ENCODE measurements around the gene CDH23.

Gene CDH23

GRCh38 chr10:71690094-71690720 lies 293.5 kb downstream of the CDH23 start:
- DNase-seq (ENCODE audit: low read depth): no peak

GRCh38 chr10:71691405-71691804 lies 294.7 kb downstream of the CDH23 start:
- DNase-seq (ENCODE audit: low read depth): no peak

- no peak for DNase-seq (ENCODE audit: low read depth)
Observed at GRCh38 chr10:71692598-71693306, 296.0 kb downstream of the CDH23 start.

GRCh38 chr10:71693377-71693776 lies 296.7 kb downstream of the CDH23 start:
- no peak for DNase-seq (ENCODE audit: low read depth)

GRCh38 chr10:71694039-71694501 lies 297.4 kb downstream of the CDH23 start:
- no peak for DNase-seq (ENCODE audit: low read depth)

- DNase-seq (ENCODE audit: low read depth): no peak
Observed at GRCh38 chr10:71694567-71694968, 297.8 kb downstream of the CDH23 start.

- no peak for DNase-seq (ENCODE audit: low read depth)
Observed at GRCh38 chr10:71695502-71696476, 299.1 kb downstream of the CDH23 start.

GRCh38 chr10:71696628-71697326 lies 300.1 kb downstream of the CDH23 start:
- DNase-seq (ENCODE audit: low read depth): peak; percentile 45

- peak; percentile 61 for DNase-seq (ENCODE audit: low read depth)
Observed at GRCh38 chr10:71697938-71698709, 301.4 kb downstream of the CDH23 start.

- DNase-seq (ENCODE audit: low read depth): no peak
Observed at GRCh38 chr10:71698737-71699136, 302.0 kb downstream of the CDH23 start.

GRCh38 chr10:71700731-71701368 lies 304.1 kb downstream of the CDH23 start:
- no peak for DNase-seq (ENCODE audit: low read depth)

GRCh38 chr10:71701496-71702132 lies 304.9 kb downstream of the CDH23 start:
- no peak for DNase-seq (ENCODE audit: low read depth)

- no peak for DNase-seq (ENCODE audit: low read depth)
Observed at GRCh38 chr10:71703577-71703976, 306.9 kb downstream of the CDH23 start.

- DNase-seq (ENCODE audit: low read depth): no peak
Observed at GRCh38 chr10:71704816-71705215, 308.1 kb downstream of the CDH23 start.

GRCh38 chr10:71705582-71705981 lies 308.9 kb downstream of the CDH23 start:
- no peak for DNase-seq (ENCODE audit: low read depth)

GRCh38 chr10:71706216-71707121 lies 309.7 kb downstream of the CDH23 start:
- no peak for DNase-seq (ENCODE audit: low read depth)

GRCh38 chr10:71707240-71707789 lies 310.6 kb downstream of the CDH23 start:
- no peak for DNase-seq (ENCODE audit: low read depth)

GRCh38 chr10:71708301-71708703 lies 311.6 kb downstream of the CDH23 start:
- peak; percentile 55 for DNase-seq (ENCODE audit: low read depth)

Measured in stimulated activated CD8-positive, alpha-beta memory T cell treated with anti-CD3 and anti-CD28 coated beads, Interleukin-4, amount 100 ng/mL, for 24 hours (primary cell).